Fibroblast of pulmonary artery (primary cell): ENCODE data around the gene ANO7.

Experiments used
- DNase-seq: peaks from one replicate; pipeline ENCODE4 v3.0.0-alpha.2; 2010; ENCODE audit warnings: low read depth
- H3K4me3 ChIP-seq: replicated peaks from 2 replicates; pipeline ENCODE4 v1.5.1; 2011; ENCODE audit warnings: low read depth, mild to moderate bottlenecking, control low read depth, low read length, moderate library complexity
- CTCF ChIP-seq: IDR thresholded peaks from 2 replicates; pipeline ENCODE4 v1.5.1; 2011; ENCODE audit warnings: mild to moderate bottlenecking, control low read depth, low read length, inconsistent platforms; ENCODE audit errors: missing control alignments

Gene ANO7

GRCh38 chr2:241157841-241158545 is 30.5 kb upstream of the ANO7 start:
- no peak for TF ChIP-seq CTCF
- peak; percentile 37 for DNase-seq
- H3K4me3 ChIP-seq, result no peak overlapping the region

- no peak for TF ChIP-seq CTCF
Measured at GRCh38 chr2:241158546-241158900, 30.0 kb upstream of the ANO7 start.

GRCh38 chr2:241159116-241159515 is 29.4 kb upstream of the ANO7 start:
- no peak for DNase-seq
- TF ChIP-seq CTCF, result no peak
- H3K4me3 ChIP-seq, result no peak overlapping the region

More at GRCh38 chr2:241158546-241158900, 30.0 kb upstream of the ANO7 start:
- DNase-seq, result no peak
- H3K4me3 ChIP-seq, result no peak overlapping the region

GRCh38 chr2:241160318-241160717 is 28.2 kb upstream of the ANO7 start:
- no peak for TF ChIP-seq CTCF
- H3K4me3 ChIP-seq, result no peak overlapping the region
- DNase-seq, result no peak

- TF ChIP-seq CTCF, result no peak
- no peak overlapping the region for H3K4me3 ChIP-seq
- peak; percentile 89 for DNase-seq
Measured at GRCh38 chr2:241161646-241162281, 26.7 kb upstream of the ANO7 start.

GRCh38 chr2:241163601-241164118 is 24.8 kb upstream of the ANO7 start:
- DNase-seq, result no peak
- TF ChIP-seq CTCF, result no peak
- H3K4me3 ChIP-seq, result no peak overlapping the region
